GM13977 (cell line): Measurements from ENCODE around the gene CLIP3.

ENCODE experiments used
- DNase-seq: peaks from one replicate; pipeline ENCODE4 v3.0.0; 2012; ENCODE audit warnings: low spot score
- CTCF ChIP-seq: IDR thresholded peaks from 2 replicates; pipeline ENCODE4 v1.5.1; 2012; ENCODE audit warnings: mild to moderate bottlenecking, control low read depth; ENCODE audit not compliant: insufficient read depth; ENCODE audit errors: extremely low read depth, missing control alignments
- in situ Hi-C: fragments of 300-500 bp; cut with MboI; formaldehyde crosslinking; loops from one replicate; pipeline ENCODE4 v1.12.0; 2022; ENCODE audit warnings: low sequenced_read_pairs, low pct_unique_long_range_greater_than_20kb, mixed read lengths, inconsistent platforms; ENCODE audit not compliant: unreplicated experiment

CLIP3 gene

GRCh38 chr19:36058481-36059179 lies 26.0 kb upstream of the CLIP3 start:
- in situ Hi-C loops: no loop called here

GRCh38 chr19:36054733-36055686 lies 22.3 kb upstream of the CLIP3 start, which contains the start of gene WDR62:
Gene WDR62, plus strand, starts transcription at chr19:36054897. Its CDS starts 75 bp downstream, at chr19:36054972.
- in situ Hi-C loops: no loop called here
- no peak for TF ChIP-seq CTCF
- DNase-seq: peak; percentile 97

More at GRCh38 chr19:36058481-36059179, 26.0 kb upstream of the CLIP3 start:
- no peak for TF ChIP-seq CTCF
- no peak for DNase-seq

- in situ Hi-C loops: no loop called here
- TF ChIP-seq CTCF: peak; percentile 50
- DNase-seq: peak; percentile 99
Observed at GRCh38 chr19:36054119-36054732, 21.6 kb upstream of the CLIP3 start, which contains the start of gene THAP8. Gene THAP8, minus strand, starts transcription at chr19:36054285. Its CDS starts 68 bp downstream, at chr19:36054217.

GRCh38 chr19:36051637-36052036 lies 19.0 kb upstream of the CLIP3 start:
- DNase-seq: no peak
- TF ChIP-seq CTCF: no peak

GRCh38 chr19:36051236-36051635 lies 18.6 kb upstream of the CLIP3 start:
- peak; percentile 33 for TF ChIP-seq CTCF
- DNase-seq: no peak
- in situ Hi-C loops: no loop called here

More at GRCh38 chr19:36051637-36052036, 19.0 kb upstream of the CLIP3 start:
- in situ Hi-C loops: no loop called here

- no peak for DNase-seq
- in situ Hi-C loops: no loop called here
- TF ChIP-seq CTCF: no peak
Observed at GRCh38 chr19:36049080-36049698, 16.5 kb upstream of the CLIP3 start.
